GM18519 (cell line): Measurements from ENCODE around the gene MED26.
A peak's percentile ranks its signal among the peaks of the same experiment; 100 is the strongest.
"Not testable (repeated sequence)": the region's sequence is repeated elsewhere in the genome, so short reads cannot be mapped to it uniquely, and the experiment has no call there.

ENCODE experiments used
- ATAC-seq: cut with Tn5 transposase; IDR thresholded peaks from one replicate; pipeline ENCODE4 v1.9.1; 2021; ENCODE audit warnings: mild to moderate bottlenecking, moderate library complexity; ENCODE audit not compliant: unreplicated experiment, low FRiP score

Gene MED26

GRCh38 chr19:16628183-16628983 is at the start of gene MED26:
TSS of gene MED26 (minus strand) at chr19:16628204. CDS start at chr19:16627943, 261 bp downstream.
- ATAC-seq, result peak; percentile 69

- ATAC-seq, result no peak
Measured at GRCh38 chr19:16677055-16677454, 49.1 kb upstream of the MED26 start.

- ATAC-seq, result no peak
Measured at GRCh38 chr19:16676101-16676798, 48.2 kb upstream of the MED26 start.

GRCh38 chr19:16673839-16674238 is 45.8 kb upstream of the MED26 start:
- not testable (repeated sequence) for ATAC-seq

GRCh38 chr19:16673231-16673630 is 45.2 kb upstream of the MED26 start:
- ATAC-seq, result no peak

GRCh38 chr19:16671652-16672274 is 43.8 kb upstream of the MED26 start:
- ATAC-seq, result no peak

GRCh38 chr19:16670291-16670690 is 42.3 kb upstream of the MED26 start:
- ATAC-seq, result no peak

GRCh38 chr19:16668702-16669101 is 40.7 kb upstream of the MED26 start:
- not testable (repeated sequence) for ATAC-seq

GRCh38 chr19:16668176-16668575 is 40.2 kb upstream of the MED26 start:
- ATAC-seq, result no peak

GRCh38 chr19:16661480-16662034 is 33.6 kb upstream of the MED26 start:
- ATAC-seq, result no peak

- no peak for ATAC-seq
Measured at GRCh38 chr19:16660763-16661479, 32.9 kb upstream of the MED26 start, which contains the start of gene TMEM38A. TSS of gene TMEM38A (plus strand) at chr19:16661139. CDS start at chr19:16661218, 79 bp downstream.

GRCh38 chr19:16659832-16660708 is 32.1 kb upstream of the MED26 start, which contains the start of gene SMIM7:
TSS of gene SMIM7 (minus strand) at chr19:16660144. CDS start at chr19:16660110, 34 bp downstream.
- ATAC-seq, result peak; percentile 73

GRCh38 chr19:16659464-16659831 is 31.4 kb upstream of the MED26 start:
- ATAC-seq, result no peak

- no peak for ATAC-seq
Measured at GRCh38 chr19:16657384-16657783, 29.4 kb upstream of the MED26 start.

- no peak for ATAC-seq
Measured at GRCh38 chr19:16655727-16656126, 27.7 kb upstream of the MED26 start.

GRCh38 chr19:16654627-16655026 is 26.6 kb upstream of the MED26 start:
- no peak for ATAC-seq

GRCh38 chr19:16654140-16654539 is 26.1 kb upstream of the MED26 start:
- ATAC-seq, result no peak

- ATAC-seq, result no peak
Measured at GRCh38 chr19:16652854-16653253, 24.9 kb upstream of the MED26 start.
